Measurements from ENCODE around the gene CTDNEP1.

Gene CTDNEP1

DNA sequence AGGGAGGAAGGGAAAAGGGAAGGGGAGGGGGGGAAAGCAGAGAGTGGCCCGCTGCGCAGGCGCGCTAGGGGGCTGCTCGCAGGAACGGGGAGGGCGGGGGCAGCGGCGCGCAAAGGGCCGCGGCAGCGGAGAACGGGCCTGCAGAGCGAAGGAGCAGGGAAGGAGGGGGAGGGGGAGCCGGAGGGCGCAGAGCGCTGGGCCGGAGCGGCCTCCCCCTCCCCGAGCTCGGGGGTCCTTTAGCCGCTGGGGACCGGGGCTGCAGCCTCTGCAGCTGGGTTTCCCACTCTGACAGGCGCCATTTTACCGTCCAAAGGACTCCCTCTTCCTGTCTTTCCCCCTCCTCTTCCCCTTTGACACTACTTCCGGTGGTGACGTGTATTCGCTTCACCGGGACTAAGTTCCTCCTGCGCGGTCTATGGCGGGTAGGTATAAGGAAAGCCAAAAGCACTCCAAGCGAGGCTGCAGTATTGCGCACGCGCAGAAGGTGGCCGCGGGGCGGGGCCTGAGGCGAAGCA is at the start of gene CTDNEP1:
CTDNEP1 (minus strand) TSS at position 74 of the 515 bp plus-strand sequence. CDS start 438 bp downstream, outside the sequence.
- DNase-seq (ENCODE audit: low read depth) = peak; percentile 98

DNA sequence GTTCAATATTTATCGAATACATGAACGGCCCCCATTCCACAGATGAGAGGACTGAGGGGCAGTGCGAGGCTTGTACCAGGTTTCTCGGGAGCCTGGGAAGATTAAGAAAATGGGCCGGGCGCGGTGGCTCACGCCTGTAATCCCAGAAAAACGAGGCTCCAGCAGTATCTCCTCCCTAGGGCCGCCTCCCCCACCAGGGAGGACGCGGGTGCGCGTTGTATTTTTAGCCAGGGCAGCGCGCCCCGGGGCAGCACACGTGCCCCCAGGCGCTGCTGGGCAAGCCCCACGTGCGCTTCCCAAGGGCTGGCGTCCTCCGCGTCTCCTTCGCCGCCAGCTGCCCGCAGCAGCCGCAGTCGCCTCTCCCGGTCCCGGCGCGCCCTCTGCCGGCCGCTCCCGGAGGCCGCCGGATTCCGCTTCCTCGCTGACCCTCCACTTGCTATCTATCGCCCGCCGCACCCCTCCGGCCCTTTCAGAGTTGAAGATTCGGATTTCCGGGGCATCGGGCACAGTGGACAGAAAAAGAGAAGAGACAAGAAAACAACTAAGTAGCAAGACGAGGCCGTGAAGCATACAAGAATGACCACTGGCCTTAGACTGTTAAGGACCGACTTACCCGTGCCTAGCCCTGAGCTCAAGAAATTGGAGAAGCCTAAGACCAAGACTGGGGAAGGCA is 44.8 kb upstream of the CTDNEP1 start:
- DNase-seq (ENCODE audit: low read depth) = peak; percentile 38

DNA sequence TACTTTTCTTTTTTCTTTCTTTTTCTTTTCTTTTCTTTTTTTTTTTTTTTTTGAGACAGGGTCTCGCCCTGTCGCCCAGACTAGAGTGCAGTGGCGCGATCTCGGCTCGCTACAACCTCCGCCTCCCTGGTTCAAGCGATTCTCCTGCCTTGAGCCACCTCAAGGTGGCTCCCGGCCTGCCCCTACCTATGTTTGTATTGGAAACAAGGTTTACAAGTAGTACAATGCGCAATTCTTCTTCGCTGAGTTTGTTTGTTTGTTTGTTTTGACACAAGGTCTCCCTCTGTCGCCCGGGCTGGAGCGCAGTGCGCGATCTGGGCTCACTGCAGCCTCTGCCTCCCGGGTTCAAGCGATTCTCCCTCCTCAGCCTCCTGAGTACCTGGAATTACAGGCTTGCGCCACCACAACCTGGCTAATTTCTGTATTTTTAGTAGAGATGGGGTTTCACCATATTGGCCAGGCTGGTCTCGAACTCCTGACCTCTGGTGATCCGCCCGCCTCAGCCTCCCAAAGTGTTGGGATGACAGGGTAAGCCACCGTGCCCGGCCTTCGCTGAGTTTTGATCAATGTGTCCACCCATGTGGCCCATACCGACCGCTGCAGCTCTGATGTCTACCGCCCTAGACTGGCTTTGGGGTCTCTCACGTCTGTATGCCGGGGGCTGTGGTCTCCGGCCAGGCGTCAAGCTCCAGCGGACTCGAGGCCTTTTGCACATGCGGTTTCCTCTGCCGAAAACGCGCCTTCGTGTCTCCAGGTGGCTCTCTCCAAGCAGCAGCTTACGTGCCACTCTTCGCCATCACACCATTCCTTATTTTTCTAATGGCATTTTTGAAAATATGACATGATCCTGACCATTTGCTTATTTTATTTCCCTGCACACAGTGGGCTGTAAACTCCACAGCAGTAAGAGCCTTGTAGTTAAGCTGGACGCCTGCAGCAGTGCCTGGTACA is 44.0 kb upstream of the CTDNEP1 start:
- DNase-seq (ENCODE audit: low read depth) = no peak

DNA sequence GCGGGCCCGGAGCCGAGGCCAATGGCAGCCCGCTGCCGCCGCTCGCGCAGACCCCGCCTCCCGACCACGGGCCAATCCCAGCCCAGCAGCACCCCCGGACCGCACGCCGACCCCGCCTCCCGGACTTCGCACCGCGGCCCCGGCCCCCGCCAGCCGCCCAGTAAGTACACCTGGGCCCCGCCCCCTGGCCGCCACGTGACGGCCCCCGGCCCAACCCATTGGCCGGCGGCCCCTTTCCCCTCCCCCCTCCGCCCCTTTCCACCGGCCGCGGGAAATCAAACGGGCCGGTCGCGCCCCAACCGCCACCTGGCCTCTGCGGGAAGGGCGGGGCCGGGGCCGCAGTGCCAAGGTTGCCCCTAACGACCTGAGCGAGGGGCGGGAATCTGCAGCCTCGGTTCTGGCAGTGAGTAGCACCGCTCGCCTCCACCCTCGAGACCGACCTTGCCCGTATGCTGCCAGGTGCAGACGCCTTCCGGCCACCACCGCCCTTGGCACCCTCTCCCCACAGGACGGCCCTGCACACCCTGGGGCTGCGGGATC is 43.1 kb upstream of the CTDNEP1 start, which contains the start of gene YBX2:
YBX2 (minus strand) TSS at position 26 of the 540 bp plus-strand sequence. CDS start 139 bp downstream, outside the sequence.
- DNase-seq (ENCODE audit: low read depth) = peak; percentile 40

DNA sequence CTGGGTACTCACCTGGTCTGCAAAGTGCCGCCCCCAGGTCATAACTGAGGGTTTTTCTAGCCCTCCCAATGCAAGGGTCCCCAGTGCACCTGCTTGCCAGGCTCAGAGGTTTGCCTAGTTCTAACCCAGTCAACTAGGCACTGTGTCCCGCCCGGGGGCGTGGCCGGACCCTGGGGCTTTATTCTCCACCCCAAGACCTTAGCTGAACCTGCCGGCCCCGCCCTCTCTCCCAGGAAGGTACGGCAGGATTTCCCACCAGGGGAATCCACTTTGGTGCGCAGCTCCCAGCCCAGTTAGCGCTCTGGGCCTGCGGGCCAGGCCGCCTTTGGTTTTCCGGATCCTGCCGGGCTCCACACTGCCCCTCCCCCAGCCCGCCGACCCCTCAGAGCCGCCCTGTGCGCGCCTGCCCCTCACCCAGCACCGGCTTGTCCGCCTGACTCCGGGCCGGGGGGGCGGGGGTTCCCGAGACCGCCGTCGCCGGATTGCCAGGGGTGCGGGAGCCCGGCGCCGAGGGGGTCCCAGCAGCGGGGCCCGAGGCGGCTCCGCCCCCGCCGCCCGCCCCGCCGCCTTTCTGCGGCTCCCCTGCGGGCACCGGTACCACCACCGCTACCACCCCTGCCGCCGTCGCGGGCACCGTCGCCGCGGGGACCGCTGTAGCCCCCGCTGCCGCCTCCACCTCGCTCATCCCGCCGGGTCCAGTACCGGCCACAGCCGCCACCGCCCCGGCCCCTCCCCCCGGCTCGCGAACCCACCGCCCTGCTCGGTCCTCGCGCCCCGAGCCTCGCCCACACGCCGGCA is 42.5 kb upstream of the CTDNEP1 start:
- no peak for DNase-seq (ENCODE audit: low read depth)

DNA sequence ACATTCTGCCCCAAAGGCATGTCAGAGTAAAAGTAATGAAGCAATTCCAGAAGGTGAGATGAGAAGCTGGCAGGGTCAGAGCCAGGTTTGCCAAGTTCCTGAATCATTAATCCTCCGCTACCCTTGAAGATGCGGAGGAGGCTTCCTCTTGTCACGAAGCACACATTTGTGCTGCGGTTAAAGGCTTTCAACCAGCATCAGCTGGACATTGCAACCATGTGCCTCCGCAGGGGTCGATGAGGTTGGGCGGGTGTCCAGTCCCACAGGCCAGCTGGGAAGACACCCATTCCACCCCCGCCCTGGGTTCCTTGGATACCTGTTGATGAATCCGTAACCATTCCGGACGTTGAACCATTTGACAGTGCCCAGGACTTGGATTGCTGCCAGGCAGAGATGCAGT is 41.6 kb upstream of the CTDNEP1 start:
- DNase-seq (ENCODE audit: low read depth) = no peak

DNA sequence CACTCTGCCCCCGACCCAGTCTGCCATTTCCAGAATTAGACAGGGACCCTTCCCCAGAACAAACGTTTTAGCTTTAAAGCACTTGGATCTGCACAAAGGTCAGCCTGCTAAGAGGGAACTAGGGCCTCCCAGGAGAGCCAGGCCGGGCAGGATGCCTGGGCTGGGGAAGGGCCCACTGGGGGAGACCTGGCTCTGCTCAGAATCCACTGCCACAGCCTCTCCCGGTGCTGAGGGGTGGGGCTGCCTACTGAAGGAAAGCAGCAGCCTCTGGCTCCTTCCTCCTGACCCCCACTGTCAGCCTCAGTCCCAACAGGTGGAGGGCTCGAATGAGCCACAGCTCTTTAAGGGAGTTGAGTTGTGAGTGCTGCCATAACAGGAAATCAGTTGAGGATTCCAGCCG is 41.2 kb upstream of the CTDNEP1 start:
- DNase-seq (ENCODE audit: low read depth) = no peak

DNA sequence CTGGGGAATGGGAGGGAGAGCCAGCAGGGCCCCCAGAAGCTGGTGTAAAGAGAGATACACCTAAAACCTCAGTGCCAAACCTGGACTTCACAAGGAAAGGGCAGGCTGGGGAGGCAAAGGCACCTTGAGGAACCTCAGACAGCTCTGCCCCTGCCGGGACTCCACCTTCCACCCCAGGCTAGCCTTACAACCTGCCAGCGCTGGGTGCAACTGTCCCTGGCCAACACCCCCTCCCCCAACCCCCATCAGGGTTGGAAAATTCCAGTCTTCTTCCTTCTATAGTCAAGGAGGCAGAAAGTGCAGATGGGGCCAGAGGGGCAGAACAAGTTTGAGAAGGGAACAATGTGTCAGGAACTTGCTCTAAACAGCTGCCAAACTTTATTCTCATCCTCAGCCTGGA is 40.7 kb upstream of the CTDNEP1 start:
- no peak for DNase-seq (ENCODE audit: low read depth)

DNA sequence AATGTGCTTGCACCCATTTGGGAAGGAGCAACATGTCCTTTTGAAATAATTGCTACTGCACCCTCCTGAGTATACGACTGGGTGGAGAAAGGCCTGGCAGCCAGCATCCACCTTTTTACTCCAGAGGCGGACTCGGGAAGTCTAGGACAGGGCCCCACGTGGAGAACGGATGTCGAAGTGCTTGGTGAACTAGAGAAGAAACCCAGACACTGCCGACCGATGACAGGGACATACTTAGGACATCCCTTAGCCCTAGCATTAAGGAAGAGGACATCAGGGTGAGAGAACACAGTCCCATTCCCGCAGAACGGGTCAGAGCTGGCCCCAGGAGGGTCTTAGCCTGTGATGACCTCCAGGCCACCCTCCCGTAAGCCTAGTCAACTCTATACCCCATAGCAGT is 39.2 kb upstream of the CTDNEP1 start:
- no peak for DNase-seq (ENCODE audit: low read depth)

DNA sequence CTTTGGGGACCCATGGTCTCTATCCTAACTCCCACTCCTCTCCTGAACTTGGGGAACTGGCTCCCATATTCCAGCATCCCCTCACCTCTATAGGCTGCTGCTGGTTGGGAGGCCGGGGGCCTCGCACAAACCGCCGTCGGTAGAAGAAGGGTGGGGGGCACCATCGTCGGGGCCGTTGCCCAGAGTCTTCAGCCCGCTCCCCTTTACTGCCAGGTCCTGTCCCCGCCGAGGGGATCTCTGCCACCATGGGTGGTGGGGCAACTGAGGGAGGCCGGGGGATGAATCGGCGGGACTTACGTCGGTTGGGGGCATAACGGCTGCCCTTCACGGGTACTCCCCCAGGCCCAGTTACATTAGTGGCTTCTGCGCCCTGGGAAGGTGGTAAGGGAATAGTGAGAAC is 38.6 kb upstream of the CTDNEP1 start:
- DNase-seq (ENCODE audit: low read depth) = no peak

DNA sequence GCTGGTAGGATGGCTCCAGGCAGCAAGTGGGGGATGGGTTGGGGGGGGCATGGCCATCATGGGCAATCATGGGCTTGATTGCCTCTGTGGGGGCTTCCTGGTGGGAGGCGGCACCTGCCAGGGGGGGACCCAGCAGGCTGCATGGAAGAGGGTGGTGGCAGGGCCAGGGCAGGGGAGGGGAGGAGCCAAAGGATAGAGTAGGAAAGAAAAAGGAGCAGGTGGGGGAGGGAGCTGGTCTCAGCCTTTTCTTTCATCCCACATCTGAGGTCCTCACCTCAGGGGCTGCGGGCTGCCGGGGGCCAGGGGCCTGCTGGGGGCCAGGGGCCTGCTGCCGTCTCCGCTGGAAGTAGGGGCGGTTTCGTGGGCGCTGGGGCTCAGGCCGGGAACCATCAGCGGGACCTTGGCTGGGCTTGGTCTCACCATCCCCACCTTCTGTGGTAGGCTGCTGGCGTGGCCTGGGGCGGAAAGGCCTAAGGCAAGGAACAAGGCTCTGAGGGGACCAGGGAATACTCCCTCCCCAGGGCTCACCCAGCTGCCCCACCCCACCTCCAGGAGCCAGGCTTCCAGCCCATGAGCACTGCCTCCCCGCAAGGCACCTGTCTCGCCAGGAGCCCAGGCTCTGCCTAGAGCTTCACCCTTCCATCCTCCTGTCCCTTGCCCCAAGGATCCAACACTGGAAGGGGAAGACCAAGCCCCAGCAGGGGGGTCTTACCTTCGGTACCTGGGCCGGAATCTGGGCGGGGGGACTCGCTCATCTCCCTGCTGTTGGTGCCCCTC is 37.9 kb upstream of the CTDNEP1 start:
- DNase-seq (ENCODE audit: low read depth) = no peak

DNA sequence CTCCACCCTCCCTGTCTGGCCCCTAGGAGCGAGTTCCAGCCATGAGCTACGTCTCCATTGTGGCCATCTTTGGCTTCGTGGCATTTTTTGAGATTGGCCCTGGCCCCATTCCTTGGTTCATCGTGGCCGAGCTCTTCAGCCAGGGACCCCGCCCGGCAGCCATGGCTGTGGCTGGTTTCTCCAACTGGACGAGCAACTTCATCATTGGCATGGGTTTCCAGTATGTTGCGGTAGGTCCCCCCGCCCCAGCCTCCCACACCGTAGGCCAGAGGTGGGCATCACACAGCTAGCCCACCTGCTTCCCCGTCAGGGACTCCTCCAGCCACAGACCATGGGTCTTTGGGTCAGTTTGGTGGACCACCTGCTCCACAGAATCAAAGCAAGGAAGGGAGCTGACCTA is 34.1 kb upstream of the CTDNEP1 start:
- no peak for DNase-seq (ENCODE audit: low read depth)

DNA sequence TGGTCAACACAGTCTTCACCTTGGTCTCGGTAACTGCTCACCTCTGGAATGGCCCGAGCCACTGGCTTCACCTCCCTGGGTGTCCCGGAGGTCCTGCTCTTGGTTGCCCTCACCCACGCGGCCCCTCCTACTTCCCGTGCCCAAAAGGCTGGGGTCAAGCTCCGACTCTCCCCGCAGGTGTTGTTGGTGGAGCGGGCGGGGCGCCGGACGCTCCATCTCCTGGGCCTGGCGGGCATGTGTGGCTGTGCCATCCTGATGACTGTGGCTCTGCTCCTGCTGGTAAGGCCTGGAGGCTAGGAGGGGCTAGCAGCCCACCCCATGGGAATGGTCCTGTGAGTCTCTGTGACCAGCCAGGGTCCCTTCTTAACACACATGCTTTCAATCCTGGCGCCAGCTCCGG is 33.4 kb upstream of the CTDNEP1 start:
- DNase-seq (ENCODE audit: low read depth) = no peak

DNA sequence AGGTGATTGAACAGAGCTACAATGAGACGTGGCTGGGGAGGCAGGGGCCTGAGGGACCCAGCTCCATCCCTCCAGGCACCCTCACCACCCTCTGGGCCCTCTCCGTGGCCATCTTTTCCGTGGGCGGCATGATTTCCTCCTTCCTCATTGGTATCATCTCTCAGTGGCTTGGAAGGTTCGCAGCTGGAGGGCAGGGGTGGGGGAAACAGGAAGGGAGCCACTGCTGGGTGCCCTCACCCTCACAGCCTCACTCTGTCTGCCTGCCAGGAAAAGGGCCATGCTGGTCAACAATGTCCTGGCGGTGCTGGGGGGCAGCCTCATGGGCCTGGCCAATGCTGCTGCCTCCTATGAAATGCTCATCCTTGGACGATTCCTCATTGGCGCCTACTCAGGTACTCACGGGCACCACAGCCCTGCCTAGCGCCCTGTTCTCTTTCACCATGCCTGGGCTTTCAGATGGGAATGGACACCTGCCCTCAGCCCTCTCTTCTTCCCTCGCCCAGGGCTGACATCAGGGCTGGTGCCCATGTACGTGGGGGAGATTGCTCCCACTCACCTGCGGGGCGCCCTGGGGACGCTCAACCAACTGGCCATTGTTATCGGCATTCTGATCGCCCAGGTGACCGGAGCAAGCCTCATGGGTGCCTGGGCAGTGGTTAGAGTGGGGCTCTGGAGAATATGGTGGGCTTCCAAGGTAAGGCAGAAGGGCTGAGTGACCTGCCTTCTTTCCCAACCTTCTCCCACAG is 32.1 kb upstream of the CTDNEP1 start:
- no peak for DNase-seq (ENCODE audit: low read depth)

DNA sequence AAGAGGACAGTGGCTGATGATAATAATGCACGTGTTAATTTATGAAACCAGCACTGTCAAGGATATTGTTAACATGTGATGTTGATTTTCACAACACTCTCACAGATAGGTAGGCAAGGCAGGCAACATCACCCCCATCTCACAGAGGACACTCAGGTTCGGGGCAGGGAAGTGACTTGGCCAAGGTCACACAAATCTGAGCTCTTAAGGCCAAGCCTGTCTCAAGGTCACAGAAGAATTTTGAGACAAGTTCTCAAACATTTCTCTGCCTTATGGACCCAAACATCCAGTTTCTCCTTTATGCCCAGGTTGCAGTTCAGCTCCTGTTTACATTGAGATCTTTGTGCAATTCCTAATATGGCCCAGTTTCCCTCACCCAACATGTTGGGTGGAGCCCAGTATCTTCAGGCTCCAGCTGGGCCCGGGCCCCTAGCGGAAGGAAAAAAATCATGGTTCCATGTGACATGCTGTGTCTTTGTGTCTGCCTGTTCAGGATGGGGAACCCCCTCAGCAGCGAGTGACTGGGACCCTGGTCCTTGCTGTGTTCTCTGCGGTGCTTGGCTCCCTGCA is 31.3 kb upstream of the CTDNEP1 start:
- no peak for DNase-seq (ENCODE audit: low read depth)

DNA sequence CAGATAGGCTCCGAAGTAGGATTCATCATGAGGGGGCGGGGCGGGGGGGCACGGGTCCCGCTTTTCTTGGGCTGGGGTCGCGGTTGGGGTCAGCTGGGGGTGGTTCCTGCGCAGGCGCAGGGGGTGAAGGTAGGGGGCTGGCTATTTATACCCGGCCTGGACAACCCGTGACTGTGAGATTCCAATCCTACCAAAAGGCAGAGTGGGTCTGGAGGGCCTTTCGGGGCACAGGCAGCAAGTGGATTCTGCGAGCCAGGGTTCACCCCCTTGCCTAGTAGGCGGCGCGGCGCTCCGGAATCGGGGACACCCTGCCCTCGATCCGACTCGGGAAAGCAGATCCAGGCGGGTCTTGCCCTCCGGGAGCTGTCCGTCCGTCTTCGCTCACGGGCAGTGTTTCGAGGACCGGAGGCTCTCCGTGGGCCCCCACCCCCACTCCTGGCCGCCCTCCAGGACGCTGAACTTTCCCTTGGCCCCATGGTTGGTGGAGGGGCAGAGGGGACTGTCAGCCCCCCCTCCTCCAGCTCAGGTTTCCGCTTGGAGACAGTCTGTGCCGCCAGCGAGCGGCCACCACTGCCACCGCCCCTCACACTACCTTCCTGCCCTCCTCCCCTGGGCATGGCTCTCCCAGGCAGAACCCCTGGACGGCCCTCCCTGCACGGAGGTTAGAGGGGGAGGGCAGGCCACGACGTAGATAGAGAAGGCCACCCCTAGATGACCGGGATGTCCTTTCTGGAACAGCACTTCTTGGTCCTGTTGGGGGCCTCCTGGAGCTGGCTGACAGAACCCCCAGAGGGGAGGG is 30.6 kb upstream of the CTDNEP1 start:
- DNase-seq (ENCODE audit: low read depth) = no peak

DNA sequence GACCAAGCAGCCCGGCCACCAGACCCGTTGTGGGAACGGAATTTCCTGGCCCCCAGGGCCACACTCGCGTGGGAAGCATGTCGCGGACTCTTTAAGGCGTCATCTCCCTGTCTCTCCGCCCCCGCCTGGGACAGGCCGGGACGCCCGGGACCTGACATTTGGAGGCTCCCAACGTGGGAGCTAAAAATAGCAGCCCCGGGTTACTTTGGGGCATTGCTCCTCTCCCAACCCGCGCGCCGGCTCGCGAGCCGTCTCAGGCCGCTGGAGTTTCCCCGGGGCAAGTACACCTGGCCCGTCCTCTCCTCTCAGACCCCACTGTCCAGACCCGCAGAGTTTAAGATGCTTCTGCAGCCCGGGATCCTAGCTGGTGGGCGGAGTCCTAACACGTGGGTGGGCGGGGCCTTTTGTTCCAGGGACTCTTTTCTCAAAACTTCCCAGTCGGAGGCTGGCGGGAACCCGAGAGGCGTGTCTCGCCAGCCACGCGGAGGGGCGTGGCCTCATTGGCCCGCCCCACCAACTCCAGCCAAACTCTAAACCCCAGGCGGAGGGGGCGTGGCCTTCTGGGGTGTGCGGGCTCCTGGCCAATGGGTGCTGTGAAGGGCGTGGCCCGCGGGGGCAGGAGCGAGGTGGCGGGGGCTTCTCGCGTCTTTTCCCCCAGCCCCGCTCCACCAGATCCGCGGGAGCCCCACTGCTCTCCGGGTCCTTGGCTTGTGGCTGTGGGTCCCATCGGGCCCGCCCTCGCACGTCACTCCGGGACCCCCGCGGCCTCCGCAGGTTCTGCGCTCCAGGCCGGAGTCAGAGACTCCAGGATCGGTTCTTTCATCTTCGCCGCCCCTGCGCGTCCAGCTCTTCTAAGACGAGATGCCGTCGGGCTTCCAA is 29.8 kb upstream of the CTDNEP1 start, which contains the start of gene SLC2A4:
SLC2A4 (plus strand) TSS at position 645 of the 879 bp plus-strand sequence; CDS start at position 862, 217 bp downstream.
- peak; percentile 84 for DNase-seq (ENCODE audit: low read depth)

DNA sequence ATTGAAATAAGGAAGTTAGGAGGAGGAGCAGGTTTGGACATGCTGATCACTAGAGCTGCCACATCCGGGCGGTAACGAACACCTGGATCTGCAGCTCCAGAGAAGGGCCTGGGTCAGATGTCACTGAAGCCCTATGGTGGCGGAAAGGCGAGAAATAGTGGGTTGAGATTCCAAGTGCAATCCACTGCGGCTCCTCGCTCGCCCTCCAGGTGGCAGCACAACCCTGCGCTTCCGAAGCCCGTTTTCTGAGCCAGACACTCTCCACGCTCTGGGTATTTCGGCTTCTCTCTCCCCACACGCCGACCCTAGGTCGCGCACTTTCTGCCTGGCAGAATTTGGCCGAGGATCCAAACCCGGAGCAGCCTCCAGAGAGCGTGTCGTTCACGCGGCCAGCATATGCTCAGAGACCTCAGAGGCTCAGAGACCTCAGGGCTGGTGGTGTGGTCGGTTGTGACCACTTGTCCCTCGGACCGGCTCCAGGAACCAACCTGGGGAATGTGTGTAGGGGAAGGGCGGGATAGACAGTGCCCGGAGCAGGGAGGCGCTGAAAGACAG is 29.1 kb upstream of the CTDNEP1 start:
- peak; percentile 65 for DNase-seq (ENCODE audit: low read depth)
